Right lobe of liver (tissue), 6 donors: ENCODE results near the gene PPM1J. TPM values are rescaled to one million over a fixed set of nuclear protein-coding genes. Genes with fewer than 3 reads are reported as not detected.

Source experiments
- ATAC-seq, 4 donors: fragments of 200-7000 bp; cut with Tn5 transposase; one replicate each; pipeline ENCODE4 v1.9.1; 2020; ENCODE audit warnings: mild to moderate bottlenecking in 4 of 4, moderate library complexity in 4 of 4
- DNase-seq, 3 donors: peaks; one replicate each; pipeline ENCODE4 v3.0.0-alpha.2; 2020
- H3K27ac ChIP-seq, 3 donors: fragments of 200-600 bp; one replicate each; pipeline ENCODE4 v1.8.0; 2022
- H3K27me3 ChIP-seq, 2 donors: fragments of 200-600 bp; one replicate each; pipeline ENCODE4 v1.8.0; 2022
- H3K36me3 ChIP-seq, 4 donors: fragments of 200-600 bp; sonication (generic) in 1 of 4; one replicate each; pipeline versions ENCODE4 v1.5.1 to v1.8.0; 2017 to 2022; ENCODE audit warnings: control low read depth in 1 of 4
- H3K4me1 ChIP-seq, 4 donors: fragments of 200-600 bp; sonication (generic) in 1 of 4; one replicate each; pipeline versions ENCODE4 v1.5.1 to v1.8.0; 2017 to 2022; ENCODE audit warnings: control low read depth in 1 of 4
- H3K4me3 ChIP-seq, 3 donors: fragments of 200-600 bp; one replicate each; pipeline ENCODE4 v1.8.0; 2022
- H3K9me3 ChIP-seq, 4 donors: fragments of 200-600 bp; sonication (generic) in 1 of 4; one replicate each; pipeline versions ENCODE4 v1.5.1 to v1.8.0; 2017 to 2022; ENCODE audit warnings: control low read depth in 1 of 4
- POLR2A ChIP-seq: fragments of 450-650 bp; IDR thresholded peaks from one replicate; pipeline ENCODE4 v1.6.1; 2017; ENCODE audit warnings: antibody characterized with exemption, mild to moderate bottlenecking
- WGBS: methylation state at CpG from one replicate; pipeline ENCODE4 v1.1.6; 2018; ENCODE audit warnings: low coverage, low lambda C conversion rate; ENCODE audit not compliant: insufficient coverage; ENCODE audit errors: missing lambda C conversion rate; 5-methylcytosine and 5-hydroxymethylcytosine counted together
- intact Hi-C, 2 donors: fragments of 100-400 bp; cut with DNase I; formaldehyde crosslinking; loops; one replicate each; pipeline versions ENCODE4 v1.11.2 to v1.14.1; 2022
- total RNA-seq, 6 experiments: library from RNA; depleted of rRNA in 2 of 6; stranded (reverse); fragments of >200 nt in 2 of 6; fragmentation: NEBNext Ultra II Directional in 3 of 6; extraction: Animal tissue kit (Norgen Biotek cat#: 25700) in 3 of 6; gene quantifications; one replicate each; pipeline versions ENCODE4 v1.1.0 to v1.2.4, GENCODE V29; 2016 to 2023
- TF ChIP-seq, protein P1 (sequence below), 4 donors: fragments of 200-600 bp in 3 of 4; fragments of 450-650 bp in 1 of 4; IDR thresholded peaks; one replicate each; pipeline versions ENCODE4 v1.5.1 to v1.8.0; 2016 to 2022; ENCODE audit warnings: antibody characterized with exemption in 4 of 4, mild to moderate bottlenecking in 2 of 4
- donor health status: DM: no; HTN: yes; CAD: no.
- donor health status: DM: no; HTN: no; CAD: no.
- donor health status: DM: no; HTN: no; CAD: no.
- donor health status: DM: no; HTN: yes; CAD: no.
- donor health status: DM: no; HTN: yes; CAD: no.

PPM1J gene
- total RNA-seq, 6 experiments from 2014 or later, result 0.15 to 1.2 (median 0.40) TPM

DNA sequence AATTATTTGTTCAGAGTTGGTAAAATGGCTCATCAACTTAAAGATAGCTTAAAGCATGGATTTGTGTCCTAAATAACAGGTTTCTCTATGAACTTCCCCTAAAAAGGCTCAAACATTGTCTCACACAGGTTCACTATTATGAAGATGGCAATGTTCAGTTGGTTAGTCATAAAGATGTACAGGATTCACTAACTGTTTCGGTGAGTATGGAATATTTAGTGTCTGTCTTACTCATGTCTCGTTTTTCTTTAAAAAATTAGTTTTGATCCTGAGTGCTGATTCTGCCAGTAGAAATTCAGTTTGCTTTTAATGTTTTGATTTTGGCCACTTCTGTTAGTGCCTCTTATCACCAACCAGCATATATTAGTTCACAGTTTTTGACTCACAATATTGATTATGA lies 48.2 kb downstream of the PPM1J start:
- H3K36me3 ChIP-seq, result peaks cover 0 to 76% (median 9%) of the 10 kb centered on the region in 4 donors
- no peaks in the 10 kb centered on the region for H3K9me3 ChIP-seq
- DNase-seq (no peak), ATAC-seq (no peak)
- 94% methylated on average over 2 of the region's 2 CpGs for WGBS
- no peak overlapping the region for H3K27ac ChIP-seq
- H3K4me3 ChIP-seq, result no peak overlapping the region
- intact Hi-C loops, result no loop called here
- TF ChIP-seq POLR2A, result no peak
- TF ChIP-seq, protein P1, sequence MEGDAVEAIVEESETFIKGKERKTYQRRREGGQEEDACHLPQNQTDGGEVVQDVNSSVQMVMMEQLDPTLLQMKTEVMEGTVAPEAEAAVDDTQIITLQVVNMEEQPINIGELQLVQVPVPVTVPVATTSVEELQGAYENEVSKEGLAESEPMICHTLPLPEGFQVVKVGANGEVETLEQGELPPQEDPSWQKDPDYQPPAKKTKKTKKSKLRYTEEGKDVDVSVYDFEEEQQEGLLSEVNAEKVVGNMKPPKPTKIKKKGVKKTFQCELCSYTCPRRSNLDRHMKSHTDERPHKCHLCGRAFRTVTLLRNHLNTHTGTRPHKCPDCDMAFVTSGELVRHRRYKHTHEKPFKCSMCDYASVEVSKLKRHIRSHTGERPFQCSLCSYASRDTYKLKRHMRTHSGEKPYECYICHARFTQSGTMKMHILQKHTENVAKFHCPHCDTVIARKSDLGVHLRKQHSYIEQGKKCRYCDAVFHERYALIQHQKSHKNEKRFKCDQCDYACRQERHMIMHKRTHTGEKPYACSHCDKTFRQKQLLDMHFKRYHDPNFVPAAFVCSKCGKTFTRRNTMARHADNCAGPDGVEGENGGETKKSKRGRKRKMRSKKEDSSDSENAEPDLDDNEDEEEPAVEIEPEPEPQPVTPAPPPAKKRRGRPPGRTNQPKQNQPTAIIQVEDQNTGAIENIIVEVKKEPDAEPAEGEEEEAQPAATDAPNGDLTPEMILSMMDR (IDR thresholded peaks at IDR 0.05), result no peak
- H3K4me1 ChIP-seq, result no peaks in the 10 kb centered on the region
- no peaks in the 10 kb centered on the region for H3K27me3 ChIP-seq

- intact Hi-C loops, result no loop called here
- H3K4me1 ChIP-seq, result no peaks in the 10 kb centered on the region
- H3K36me3 ChIP-seq, result peaks cover 0 to 77% (median 14%) of the 10 kb centered on the region in 4 donors
- H3K27me3 ChIP-seq, result no peaks in the 10 kb centered on the region
- H3K4me3 ChIP-seq, result no peak overlapping the region
- H3K27ac ChIP-seq, result no peak overlapping the region
- ATAC-seq (no peak), DNase-seq (no peak)
- TF ChIP-seq, protein P1 (IDR thresholded peaks at IDR 0.05), result no peak
- WGBS, result 98% methylated on average over 3 of the region's 3 CpGs
- H3K9me3 ChIP-seq, result no peaks in the 10 kb centered on the region
These were observed 49.3 kb downstream of the PPM1J start for GRCh38 chr1:112665857-112666256.

Other genes starting within 250 kb of the PPM1J start
- gene WNT2B, start 206.4 kb downstream of the PPM1J start, total RNA-seq, result under 1 TPM; 0.20 to 0.68 (median 0.37) TPM
- 10 to 100 TPM in 2 of 6 experiments, 1 to 10 TPM in 4; 7.4 to 12.7 (median 8.6) TPM for gene ST7L, start 96.2 kb downstream of the PPM1J start, total RNA-seq
- gene CAPZA1, start 95.5 kb downstream of the PPM1J start, total RNA-seq, result 10 to 100 TPM; 34.8 to 85.8 (median 54.7) TPM
- 10 to 100 TPM; 32.3 to 55.8 (median 46.2) TPM for gene MOV10, start 40.7 kb downstream of the PPM1J start, total RNA-seq
- gene RHOC, start 8.2 kb downstream of the PPM1J start, total RNA-seq, result 100 to 1,000 TPM in 3 of 6 experiments, 10 to 100 TPM in 3; 47.9 to 207 (median 107) TPM
- gene SLC16A1, start 240.9 kb upstream of the PPM1J start, total RNA-seq, result 10 to 100 TPM; 26.1 to 81.9 (median 55.2) TPM